ENCODE measurements around the gene PMIS2. TPM values are rescaled to one million over a fixed set of nuclear protein-coding genes. Genes with fewer than 3 reads are reported as not detected.
A peak's percentile ranks its signal among the peaks of the same experiment; 100 is the strongest.

PMIS2 gene
- total RNA-seq, 6 experiments from 2014 or later = not detected

DNA sequence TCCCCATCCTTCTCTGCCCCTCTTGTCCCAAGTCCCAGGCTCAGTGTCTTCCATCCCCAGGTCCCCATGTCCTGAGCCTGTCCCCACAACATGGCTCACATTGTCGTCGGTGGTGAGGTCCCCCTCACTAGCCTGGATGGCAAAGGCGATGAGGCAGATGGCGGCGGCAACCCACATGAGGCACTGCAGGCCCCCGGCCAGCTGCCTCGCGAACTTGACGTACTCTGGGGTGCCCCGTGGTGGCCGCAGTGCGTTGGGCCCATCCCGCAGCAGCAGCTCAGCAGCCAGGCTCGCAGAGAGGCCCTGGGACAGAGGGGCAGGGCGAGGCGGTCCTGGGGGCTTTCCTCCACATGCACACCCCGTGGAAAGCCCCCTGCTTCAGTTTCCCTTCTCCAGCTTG is 23.6 kb upstream of the PMIS2 start:
- H3K27me3 ChIP-seq = no peaks in the 10 kb centered on the region
- no peak for DNase-seq
- ATAC-seq = no peak
- H3K27ac ChIP-seq = no peak overlapping the region
- intact Hi-C loops (cut with DNase I) = no loop called here
- no peaks in the 10 kb centered on the region for H3K4me1 ChIP-seq
- no peaks in the 10 kb centered on the region for H3K36me3 ChIP-seq
- TF ChIP-seq, protein P1, sequence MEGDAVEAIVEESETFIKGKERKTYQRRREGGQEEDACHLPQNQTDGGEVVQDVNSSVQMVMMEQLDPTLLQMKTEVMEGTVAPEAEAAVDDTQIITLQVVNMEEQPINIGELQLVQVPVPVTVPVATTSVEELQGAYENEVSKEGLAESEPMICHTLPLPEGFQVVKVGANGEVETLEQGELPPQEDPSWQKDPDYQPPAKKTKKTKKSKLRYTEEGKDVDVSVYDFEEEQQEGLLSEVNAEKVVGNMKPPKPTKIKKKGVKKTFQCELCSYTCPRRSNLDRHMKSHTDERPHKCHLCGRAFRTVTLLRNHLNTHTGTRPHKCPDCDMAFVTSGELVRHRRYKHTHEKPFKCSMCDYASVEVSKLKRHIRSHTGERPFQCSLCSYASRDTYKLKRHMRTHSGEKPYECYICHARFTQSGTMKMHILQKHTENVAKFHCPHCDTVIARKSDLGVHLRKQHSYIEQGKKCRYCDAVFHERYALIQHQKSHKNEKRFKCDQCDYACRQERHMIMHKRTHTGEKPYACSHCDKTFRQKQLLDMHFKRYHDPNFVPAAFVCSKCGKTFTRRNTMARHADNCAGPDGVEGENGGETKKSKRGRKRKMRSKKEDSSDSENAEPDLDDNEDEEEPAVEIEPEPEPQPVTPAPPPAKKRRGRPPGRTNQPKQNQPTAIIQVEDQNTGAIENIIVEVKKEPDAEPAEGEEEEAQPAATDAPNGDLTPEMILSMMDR (IDR thresholded peaks at IDR 0.05) = no peak
- no peak for TF ChIP-seq POLR2A (IDR thresholded peaks at IDR 0.05)
- H3K4me3 ChIP-seq = no peak overlapping the region
- WGBS (ENCODE audit: insufficient coverage, low coverage, low lambda C conversion rate, missing lambda C conversion rate) = 46% methylated on average over 3 of the region's 17 CpGs
- H3K9me3 ChIP-seq = no peaks in the 10 kb centered on the region

DNA sequence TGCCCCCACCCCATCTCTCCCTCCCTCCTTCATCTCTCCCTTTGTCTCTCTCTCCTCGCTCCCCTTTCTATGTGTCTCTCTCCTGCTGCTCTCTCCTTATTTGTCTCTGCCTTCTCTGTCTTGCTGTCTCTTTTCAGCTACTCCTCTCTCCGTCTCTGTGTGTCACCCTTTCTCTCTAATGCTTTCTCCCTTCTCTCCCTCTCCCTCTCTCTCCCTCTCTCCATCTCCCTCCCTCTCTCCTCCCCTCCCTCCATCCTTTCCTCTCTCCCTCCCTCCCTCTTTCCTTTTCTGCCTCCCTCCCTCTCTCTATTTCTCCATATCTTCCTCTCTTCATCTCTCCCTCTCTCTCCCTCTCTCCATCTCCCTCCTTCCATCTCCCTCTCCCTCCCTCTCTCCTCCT is 23.2 kb upstream of the PMIS2 start:
- no peak overlapping the region for H3K4me3 ChIP-seq
- no peaks in the 10 kb centered on the region for H3K36me3 ChIP-seq
- H3K9me3 ChIP-seq = no peaks in the 10 kb centered on the region
- no peak for DNase-seq
- 80% methylated on average over 2 of the region's 2 CpGs for WGBS (ENCODE audit: insufficient coverage, low coverage, low lambda C conversion rate, missing lambda C conversion rate)
- intact Hi-C loops (cut with DNase I) = no loop called here
- ATAC-seq = no peak
- no peaks in the 10 kb centered on the region for H3K4me1 ChIP-seq
- H3K27me3 ChIP-seq = no peaks in the 10 kb centered on the region
- TF ChIP-seq, protein P1 (IDR thresholded peaks at IDR 0.05) = no peak
- TF ChIP-seq POLR2A (IDR thresholded peaks at IDR 0.05) = no peak
- no peak overlapping the region for H3K27ac ChIP-seq

DNA sequence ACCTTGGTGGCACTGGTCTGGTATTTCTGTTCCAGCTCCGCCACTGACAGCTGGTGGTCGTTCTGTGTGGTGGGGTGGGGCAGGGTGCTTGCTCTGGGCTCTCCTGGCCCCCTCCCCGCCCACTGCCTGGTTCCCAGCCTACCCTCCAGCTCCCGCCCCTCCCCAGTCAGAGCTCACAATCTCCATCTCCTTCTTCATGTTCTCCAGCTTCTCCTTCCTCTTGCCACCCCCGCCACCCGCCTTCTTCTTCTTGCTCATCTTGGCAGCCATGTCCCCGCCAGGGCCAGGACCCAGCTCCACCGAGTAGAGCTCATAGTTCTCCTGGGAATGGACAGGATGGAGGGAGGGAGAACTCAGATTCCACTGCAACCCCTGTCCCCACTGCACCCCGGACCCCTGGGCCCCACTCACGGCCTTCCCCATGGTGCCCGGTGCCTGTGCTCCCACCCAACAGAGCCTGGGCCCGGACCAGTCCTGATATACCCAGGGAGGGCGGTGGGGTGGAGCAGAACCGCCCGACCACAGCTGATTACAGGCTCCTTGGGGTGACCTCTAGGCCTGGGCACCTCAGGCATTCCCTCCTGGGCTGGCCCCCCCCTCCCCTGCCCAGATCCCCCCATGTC is 22.7 kb upstream of the PMIS2 start, which contains the start of gene ATP4A:
Gene ATP4A (minus strand): TSS at position 452 of the 623 bp plus-strand sequence. CDS start 29 bp downstream, at position 423.
- 56% methylated on average over 6 of the region's 15 CpGs for WGBS (ENCODE audit: insufficient coverage, low coverage, low lambda C conversion rate, missing lambda C conversion rate)
- intact Hi-C loops (cut with DNase I) = no loop called here
- ATAC-seq (peak in 1 of 4 donors; percentile 9), DNase-seq (no peak)
- Histone ChIP-seq H3K27ac (no peak within 1 kb of the TSS), H3K9me3 (no peaks in the 10 kb centered on the region), H3K36me3 (no peaks in the 10 kb centered on the region), H3K27me3 (no peaks in the 10 kb centered on the region), H3K4me1 (no peaks in the 10 kb centered on the region), H3K4me3 (no peak within 1 kb of the TSS)
- TF ChIP-seq, protein P1 (IDR thresholded peaks at IDR 0.05) = no peak
- no peak for TF ChIP-seq POLR2A (IDR thresholded peaks at IDR 0.05)

DNA sequence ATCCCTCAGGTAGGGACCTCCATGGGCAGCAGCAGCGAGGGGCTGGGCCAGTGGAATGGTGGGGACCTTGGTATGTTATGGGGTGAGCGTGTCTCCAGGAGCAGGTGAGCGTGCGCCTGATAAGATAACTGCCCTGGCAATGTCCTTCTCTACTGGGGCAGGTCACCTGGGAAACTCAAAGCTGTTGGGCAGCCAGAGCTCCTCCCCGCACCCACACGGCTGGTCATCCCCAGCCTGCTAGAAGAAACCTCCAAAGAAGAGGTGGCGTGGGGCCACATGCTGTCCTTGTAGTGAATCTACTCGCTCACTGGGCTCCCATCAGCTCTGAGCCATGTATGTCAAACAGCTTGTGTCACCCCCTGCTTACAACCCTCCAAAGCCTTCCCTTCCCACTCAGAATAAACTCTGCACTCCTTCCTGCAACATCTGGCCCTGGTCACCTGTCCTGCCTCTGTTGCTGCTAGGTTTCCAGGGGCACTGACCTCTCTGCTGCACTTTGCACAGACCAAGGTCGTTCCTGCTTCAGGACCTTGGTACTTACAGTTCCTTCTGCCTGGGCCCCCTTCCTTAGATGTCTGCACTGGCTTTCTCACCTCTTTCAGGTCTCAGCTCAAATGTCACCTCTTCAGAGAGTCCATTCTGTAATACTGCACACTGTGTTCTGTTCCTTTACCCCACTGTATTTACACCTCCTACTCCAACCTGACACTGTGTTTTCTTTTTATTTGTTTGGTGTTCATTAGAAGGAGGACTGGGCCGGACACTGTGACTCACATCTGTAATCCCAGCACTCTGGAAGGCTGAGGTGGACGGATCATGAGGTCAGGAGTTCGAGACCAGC is 20.7 kb upstream of the PMIS2 start:
- H3K4me3 ChIP-seq = no peak overlapping the region
- 57% methylated on average over 4 of the region's 12 CpGs for WGBS (ENCODE audit: insufficient coverage, low coverage, low lambda C conversion rate, missing lambda C conversion rate)
- H3K36me3 ChIP-seq = no peaks in the 10 kb centered on the region
- H3K27me3 ChIP-seq = no peaks in the 10 kb centered on the region
- DNase-seq (no peak), ATAC-seq (no peak)
- H3K4me1 ChIP-seq = no peaks in the 10 kb centered on the region
- no peak for TF ChIP-seq POLR2A (IDR thresholded peaks at IDR 0.05)
- TF ChIP-seq, protein P1 (IDR thresholded peaks at IDR 0.05) = no peak
- no peaks in the 10 kb centered on the region for H3K9me3 ChIP-seq
- intact Hi-C loops (cut with DNase I) = no loop called here
- H3K27ac ChIP-seq = no peak overlapping the region
